ENCODE data around the gene FERMT2. TPM values are rescaled to one million over a fixed set of nuclear protein-coding genes. Genes with fewer than 3 reads are reported as not detected.

FERMT2 gene
- total and polyA plus RNA-seq, 9 of the 15 experiments (the other 6 are each of a cell fraction or from before 2014, with no cell fraction given): 0.10 to 1.3 (median 0.40) TPM

- TF ChIP-seq NFE2 (IDR thresholded peaks at IDR 0.05; ENCODE audit: low read depth) (peak; percentile 62; the same call in 1 of the 2 replicates), SMARCB1 (IDR thresholded peaks at IDR 0.05; ENCODE audit: insufficient read length, low read depth) (no peak), CTCFL (IDR thresholded peaks at IDR 0.05; ENCODE audit: borderline replicate concordance, insufficient read depth, low read depth, low read length, poor library complexity, severe bottlenecking) (no peak), FOXO4 (CRISPR knock-in tag; IDR thresholded peaks at IDR 0.05) (no peak), BDP1 (IDR thresholded peaks at IDR 0.05; ENCODE audit: insufficient read depth, insufficient read length) (no peak), ZBTB2 (IDR thresholded peaks at IDR 0.05) (no peak)
These were observed 116.4 kb downstream of the FERMT2 start (continued) for GRCh38 chr14:52834440-52834842.

All from K562 (cell line).